Liver (tissue), 9 donors: ENCODE results near the gene GPR101. TPM values are rescaled to one million over a fixed set of nuclear protein-coding genes. Genes with fewer than 3 reads are reported as not detected.

Source experiments
- DNase-seq: peaks from one replicate; pipeline ENCODE4 v3.0.0-alpha.2; 2017; ENCODE audit warnings: low spot score
- H3K27ac ChIP-seq, 2 donors: one replicate each; pipeline ENCODE4 v1.7.0; 2013; ENCODE audit warnings: inconsistent platforms in 2 of 2, low read length in 2 of 2, control low read depth in 1 of 2, low read depth in 1 of 2, mild to moderate bottlenecking in 1 of 2
- H3K27me3 ChIP-seq, 4 donors: one replicate each; pipeline versions ENCODE4 v1.6.1 to v1.7.0; 2013; ENCODE audit warnings: low read length in 3 of 4, inconsistent platforms in 1 of 4, mild to moderate bottlenecking in 1 of 4, moderate library complexity in 1 of 4; ENCODE audit not compliant: control insufficient read depth in 4 of 4, insufficient read depth in 4 of 4
- H3K36me3 ChIP-seq, 4 donors: one replicate each; pipeline versions ENCODE4 v1.6.1 to v1.7.0; 2013; ENCODE audit warnings: low read length in 3 of 4, mild to moderate bottlenecking in 3 of 4, low read depth in 1 of 4, moderate library complexity in 1 of 4; ENCODE audit not compliant: control insufficient read depth in 4 of 4, insufficient read depth in 3 of 4
- H3K4me1 ChIP-seq, 4 donors: one replicate each; pipeline versions ENCODE4 v1.6.1 to v1.7.0; 2013; ENCODE audit warnings: low read length in 3 of 4, mild to moderate bottlenecking in 3 of 4, moderate library complexity in 1 of 4; ENCODE audit not compliant: control insufficient read depth in 4 of 4, insufficient read depth in 4 of 4
- H3K4me3 ChIP-seq, 3 donors: one replicate each; pipeline versions ENCODE4 v1.6.1 to v1.7.0; 2013; ENCODE audit warnings: low read length in 3 of 3, control low read depth in 1 of 3, low read depth in 1 of 3, mild to moderate bottlenecking in 1 of 3
- H3K9ac ChIP-seq, 2 donors: one replicate each; pipeline ENCODE4 v1.7.0; 2013; ENCODE audit warnings: low read length in 2 of 2, mild to moderate bottlenecking in 2 of 2, moderate library complexity in 2 of 2, control low read depth in 1 of 2, low read depth in 1 of 2
- H3K9me3 ChIP-seq, 4 donors: one replicate each; pipeline versions ENCODE4 v1.6.1 to v1.7.0; 2013; ENCODE audit warnings: low read length in 3 of 4; ENCODE audit not compliant: control insufficient read depth in 4 of 4
- EGR1 ChIP-seq, 2 donors: IDR thresholded peaks; 2 replicates each; pipeline ENCODE4 v1.6.1; 2016 to 2018; ENCODE audit warnings: antibody characterized with exemption in 2 of 2, low read depth in 2 of 2
- FOXA1 ChIP-seq: IDR thresholded peaks from 2 replicates; pipeline ENCODE4 v1.6.1; 2016; ENCODE audit warnings: antibody characterized with exemption
- GABPA ChIP-seq, 2 donors: IDR thresholded peaks in 1 of 2; conservative IDR thresholded peaks in 1 of 2; 2 replicates each; pipeline ENCODE4 v1.6.1; 2016; ENCODE audit warnings: antibody characterized with exemption in 2 of 2, mild to moderate bottlenecking in 1 of 2, moderate library complexity in 1 of 2
- HNF4A ChIP-seq, 2 donors: conservative IDR thresholded peaks; 2 replicates each; pipeline ENCODE4 v1.6.1; 2016; ENCODE audit warnings: antibody characterized with exemption in 2 of 2, mild to moderate bottlenecking in 2 of 2
- HNF4G ChIP-seq: IDR thresholded peaks from 2 replicates; pipeline ENCODE4 v1.6.1; 2016; ENCODE audit warnings: antibody characterized with exemption
- JUND ChIP-seq, 2 donors: IDR thresholded peaks; 2 replicates each; pipeline ENCODE4 v1.6.1; 2016; ENCODE audit warnings: antibody characterized with exemption in 2 of 2
- NR2F2 ChIP-seq: IDR thresholded peaks from 2 replicates; pipeline ENCODE4 v1.6.1; 2016; ENCODE audit warnings: antibody characterized with exemption
- RAD21 ChIP-seq, 2 donors: IDR thresholded peaks; 2 replicates each; pipeline ENCODE4 v1.6.1; 2016; ENCODE audit warnings: antibody characterized with exemption in 2 of 2, mild to moderate bottlenecking in 2 of 2
- REST ChIP-seq: IDR thresholded peaks from 2 replicates; pipeline ENCODE4 v1.6.1; 2016; ENCODE audit warnings: antibody characterized with exemption, mild to moderate bottlenecking
- RXRA ChIP-seq, 2 donors: IDR thresholded peaks; 2 replicates each; pipeline ENCODE4 v1.6.1; 2017 to 2018; ENCODE audit warnings: antibody characterized with exemption in 2 of 2, mild to moderate bottlenecking in 1 of 2
- SP1 ChIP-seq: IDR thresholded peaks from 2 replicates; pipeline ENCODE4 v1.6.1; 2018; ENCODE audit warnings: antibody characterized with exemption, mild to moderate bottlenecking
- TAF1 ChIP-seq: conservative IDR thresholded peaks from 2 replicates; pipeline ENCODE4 v1.6.1; 2016; ENCODE audit warnings: antibody characterized with exemption, mild to moderate bottlenecking
- YY1 ChIP-seq: IDR thresholded peaks from 2 replicates; pipeline ENCODE4 v1.6.1; 2016; ENCODE audit warnings: antibody characterized with exemption, mild to moderate bottlenecking
- WGBS: extraction: QIAGEN DNeasy Blood & Tissue Kit; methylation state at CpG from one replicate; pipeline ENCODE4 v1.1.7; 2013; 5-methylcytosine and 5-hydroxymethylcytosine counted together
- polyA plus RNA-seq, 2 donors: library from polyadenylated mRNA; stranded (reverse) in 1 of 2; unstranded in 1 of 2; fragments of 200-250 nt in 1 of 2; fragments of >200 nt in 1 of 2; fragmentation: Nextera tagmentation in 1 of 2; extraction: Ambion mirVana in 1 of 2; gene quantifications; one replicate each; pipeline versions ENCODE4 v1.2.1 to v1.2.3, GENCODE V29; 2013 to 2015
- total RNA-seq, 2 donors: library from RNA; depleted of rRNA; stranded (reverse); fragments of >200 nt; gene quantifications; one replicate each; pipeline ENCODE4 v1.2.3, GENCODE V29; 2014
- TF ChIP-seq, protein P1 (sequence below): IDR thresholded peaks from 2 replicates; pipeline ENCODE4 v1.6.1; 2016; ENCODE audit warnings: antibody characterized with exemption
- TF ChIP-seq, protein P2 (sequence below): fragments of 150-350 bp; IDR thresholded peaks from 2 replicates; pipeline ENCODE4 v1.5.1; 2017; ENCODE audit warnings: improper control_type of control experiment, low read depth, low read length; ENCODE audit not compliant: missing input control
- TF ChIP-seq, protein P3 (sequence below): IDR thresholded peaks from 2 replicates; pipeline ENCODE4 v1.6.1; 2016; ENCODE audit warnings: antibody characterized with exemption
- donor health status: healthy.
- donor health status: healthy.
- donor health status: healthy.
- donor health status: healthy.
- donor health status: healthy.

Gene GPR101, protein sequence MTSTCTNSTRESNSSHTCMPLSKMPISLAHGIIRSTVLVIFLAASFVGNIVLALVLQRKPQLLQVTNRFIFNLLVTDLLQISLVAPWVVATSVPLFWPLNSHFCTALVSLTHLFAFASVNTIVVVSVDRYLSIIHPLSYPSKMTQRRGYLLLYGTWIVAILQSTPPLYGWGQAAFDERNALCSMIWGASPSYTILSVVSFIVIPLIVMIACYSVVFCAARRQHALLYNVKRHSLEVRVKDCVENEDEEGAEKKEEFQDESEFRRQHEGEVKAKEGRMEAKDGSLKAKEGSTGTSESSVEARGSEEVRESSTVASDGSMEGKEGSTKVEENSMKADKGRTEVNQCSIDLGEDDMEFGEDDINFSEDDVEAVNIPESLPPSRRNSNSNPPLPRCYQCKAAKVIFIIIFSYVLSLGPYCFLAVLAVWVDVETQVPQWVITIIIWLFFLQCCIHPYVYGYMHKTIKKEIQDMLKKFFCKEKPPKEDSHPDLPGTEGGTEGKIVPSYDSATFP
- total RNA-seq (not detected), polyA plus RNA-seq (not detected)

- TF ChIP-seq FOXA1 (no peak), HNF4A (conservative IDR thresholded peaks at IDR 0.05) (no peak), RAD21 (IDR thresholded peaks at IDR 0.05) (no peak), YY1 (no peak), TAF1 (no peak), SP1 (no peak)
- TF ChIP-seq, protein P1, sequence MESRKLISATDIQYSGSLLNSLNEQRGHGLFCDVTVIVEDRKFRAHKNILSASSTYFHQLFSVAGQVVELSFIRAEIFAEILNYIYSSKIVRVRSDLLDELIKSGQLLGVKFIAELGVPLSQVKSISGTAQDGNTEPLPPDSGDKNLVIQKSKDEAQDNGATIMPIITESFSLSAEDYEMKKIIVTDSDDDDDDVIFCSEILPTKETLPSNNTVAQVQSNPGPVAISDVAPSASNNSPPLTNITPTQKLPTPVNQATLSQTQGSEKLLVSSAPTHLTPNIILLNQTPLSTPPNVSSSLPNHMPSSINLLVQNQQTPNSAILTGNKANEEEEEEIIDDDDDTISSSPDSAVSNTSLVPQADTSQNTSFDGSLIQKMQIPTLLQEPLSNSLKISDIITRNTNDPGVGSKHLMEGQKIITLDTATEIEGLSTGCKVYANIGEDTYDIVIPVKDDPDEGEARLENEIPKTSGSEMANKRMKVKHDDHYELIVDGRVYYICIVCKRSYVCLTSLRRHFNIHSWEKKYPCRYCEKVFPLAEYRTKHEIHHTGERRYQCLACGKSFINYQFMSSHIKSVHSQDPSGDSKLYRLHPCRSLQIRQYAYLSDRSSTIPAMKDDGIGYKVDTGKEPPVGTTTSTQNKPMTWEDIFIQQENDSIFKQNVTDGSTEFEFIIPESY = no peak
- 4% methylated on average over 65 of the region's 68 CpGs for WGBS
- Histone ChIP-seq H3K9ac (no peak within 1 kb of the TSS), H3K36me3 (no peaks in the 10 kb centered on the region), H3K27me3 (peaks cover 0 to 10% (median 4%) of the 10 kb centered on the region in 4 donors), H3K4me1 (peaks cover 9 to 31% (median 18%) of the 10 kb centered on the region in 4 donors), H3K4me3 (peak within 1 kb of the TSS in 1 of 3 donors; percentile 23), H3K27ac (no peak within 1 kb of the TSS), H3K9me3 (peaks cover 0 to 8% (median 0%) of the 10 kb centered on the region in 4 donors)
- DNase-seq = no peak
Observed at GRCh38 chrX:137033774-137034507, at the start of gene GPR101. Gene GPR101 (minus strand): TSS chrX:137033995. CDS start chrX:137031674, 2,321 bp downstream.

GRCh38 chrX:137081239-137081638 lies 47.4 kb upstream of the GPR101 start:
- TF ChIP-seq HNF4A (conservative IDR thresholded peaks at IDR 0.05) (no peak), NR2F2 (no peak), EGR1 (IDR thresholded peaks at IDR 0.05; ENCODE audit: low read depth in 2 of 2) (no peak), REST (no peak), RAD21 (IDR thresholded peaks at IDR 0.05) (no peak), SP1 (no peak), HNF4G (no peak), JUND (IDR thresholded peaks at IDR 0.05) (no peak), RXRA (IDR thresholded peaks at IDR 0.05) (no peak), GABPA (IDR thresholded peaks at IDR 0.05 in 1 of 2, conservative IDR thresholded peaks at IDR 0.05 in 1 of 2) (no peak), FOXA1 (no peak), YY1 (no peak)
- TF ChIP-seq, protein P2, sequence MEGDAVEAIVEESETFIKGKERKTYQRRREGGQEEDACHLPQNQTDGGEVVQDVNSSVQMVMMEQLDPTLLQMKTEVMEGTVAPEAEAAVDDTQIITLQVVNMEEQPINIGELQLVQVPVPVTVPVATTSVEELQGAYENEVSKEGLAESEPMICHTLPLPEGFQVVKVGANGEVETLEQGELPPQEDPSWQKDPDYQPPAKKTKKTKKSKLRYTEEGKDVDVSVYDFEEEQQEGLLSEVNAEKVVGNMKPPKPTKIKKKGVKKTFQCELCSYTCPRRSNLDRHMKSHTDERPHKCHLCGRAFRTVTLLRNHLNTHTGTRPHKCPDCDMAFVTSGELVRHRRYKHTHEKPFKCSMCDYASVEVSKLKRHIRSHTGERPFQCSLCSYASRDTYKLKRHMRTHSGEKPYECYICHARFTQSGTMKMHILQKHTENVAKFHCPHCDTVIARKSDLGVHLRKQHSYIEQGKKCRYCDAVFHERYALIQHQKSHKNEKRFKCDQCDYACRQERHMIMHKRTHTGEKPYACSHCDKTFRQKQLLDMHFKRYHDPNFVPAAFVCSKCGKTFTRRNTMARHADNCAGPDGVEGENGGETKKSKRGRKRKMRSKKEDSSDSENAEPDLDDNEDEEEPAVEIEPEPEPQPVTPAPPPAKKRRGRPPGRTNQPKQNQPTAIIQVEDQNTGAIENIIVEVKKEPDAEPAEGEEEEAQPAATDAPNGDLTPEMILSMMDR = no peak
- TF ChIP-seq, protein P3, sequence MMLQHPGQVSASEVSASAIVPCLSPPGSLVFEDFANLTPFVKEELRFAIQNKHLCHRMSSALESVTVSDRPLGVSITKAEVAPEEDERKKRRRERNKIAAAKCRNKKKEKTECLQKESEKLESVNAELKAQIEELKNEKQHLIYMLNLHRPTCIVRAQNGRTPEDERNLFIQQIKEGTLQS = no peak
- TF ChIP-seq, protein P1 = no peak
- no peaks in the 10 kb centered on the region for H3K4me1 ChIP-seq
- H3K9ac ChIP-seq = no peak overlapping the region
- 64% methylated on average over 2 of the region's 2 CpGs for WGBS
- no peaks in the 10 kb centered on the region for H3K36me3 ChIP-seq
- H3K27me3 ChIP-seq = peaks cover 0 to 3% (median 0%) of the 10 kb centered on the region in 4 donors
- no peak overlapping the region for H3K4me3 ChIP-seq
- no peak overlapping the region for H3K27ac ChIP-seq
- H3K9me3 ChIP-seq = no peaks in the 10 kb centered on the region
- no peak for DNase-seq
